Measurements from ENCODE around the gene MRPS25.
"Not testable (repeated sequence)": the region's sequence is repeated elsewhere in the genome, so short reads cannot be mapped to it uniquely, and the experiment has no call there.

The MRPS25 gene

DNA sequence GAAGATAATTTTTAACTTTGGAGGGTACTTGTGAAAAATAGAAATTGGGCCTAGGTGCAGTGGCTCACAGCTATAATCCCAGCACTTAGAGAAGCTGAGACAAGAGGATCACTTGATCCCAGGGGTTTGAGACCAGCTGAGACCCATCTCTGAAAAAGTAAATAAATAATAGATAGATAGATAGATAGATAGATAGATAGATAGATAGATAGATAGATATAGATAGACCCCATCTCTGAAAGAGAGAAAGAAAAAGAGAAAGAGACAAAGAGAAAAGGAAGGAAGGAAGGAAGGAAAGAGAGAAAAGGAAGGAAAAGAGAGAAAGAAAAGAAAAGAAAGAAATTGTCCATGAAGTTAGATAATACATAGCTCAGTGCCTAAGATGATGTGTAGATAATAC, 35.5 kb downstream of the MRPS25 start:
- Histone ChIP-seq H3K9me3 (ENCODE audit: control insufficient read depth, low read length) (no peaks in the 10 kb centered on the region), H3K36me3 (ENCODE audit: control insufficient read depth, insufficient read depth, low read length) (peaks cover 41% of the 10 kb centered on the region), H3K4me3 (ENCODE audit: insufficient read depth, low read depth, low read length) (no peak overlapping the region), H3K27ac (ENCODE audit: insufficient read depth, low read depth, low read length, poor library complexity, severe bottlenecking) (no peak overlapping the region), H3K4me1 (ENCODE audit: control insufficient read depth, insufficient read depth, low read length) (no peaks in the 10 kb centered on the region), H3K27me3 (ENCODE audit: control insufficient read depth, insufficient read depth, low read length, poor library complexity, severe bottlenecking) (no peaks in the 10 kb centered on the region)

GRCh38 chr3:15023719-15024118, 41.4 kb downstream of the MRPS25 start:
- H3K27ac ChIP-seq (ENCODE audit: insufficient read depth, low read depth, low read length, poor library complexity, severe bottlenecking), result no peak overlapping the region
- no peaks in the 10 kb centered on the region for H3K4me1 ChIP-seq (ENCODE audit: control insufficient read depth, insufficient read depth, low read length)
- H3K36me3 ChIP-seq (ENCODE audit: control insufficient read depth, insufficient read depth, low read length), result peaks cover 64% of the 10 kb centered on the region
- H3K4me3 ChIP-seq (ENCODE audit: insufficient read depth, low read depth, low read length), result no peak overlapping the region
- 94 to 100% methylated on average over 2 of the region's 2 CpGs for WGBS, 2 experiments
- no peaks in the 10 kb centered on the region for H3K27me3 ChIP-seq (ENCODE audit: control insufficient read depth, insufficient read depth, low read length, poor library complexity, severe bottlenecking)
- no peaks in the 10 kb centered on the region for H3K9me3 ChIP-seq (ENCODE audit: control insufficient read depth, low read length)

- H3K27me3 ChIP-seq (ENCODE audit: control insufficient read depth, insufficient read depth, low read length, poor library complexity, severe bottlenecking), result no peaks in the 10 kb centered on the region
- no peaks in the 10 kb centered on the region for H3K9me3 ChIP-seq (ENCODE audit: control insufficient read depth, low read length)
- no peak overlapping the region for H3K4me3 ChIP-seq (ENCODE audit: insufficient read depth, low read depth, low read length)
- 93% methylated on average over 5 of the region's 5 CpGs for WGBS, 2 experiments
- no peaks in the 10 kb centered on the region for H3K4me1 ChIP-seq (ENCODE audit: control insufficient read depth, insufficient read depth, low read length)
- no peak overlapping the region for H3K27ac ChIP-seq (ENCODE audit: insufficient read depth, low read depth, low read length, poor library complexity, severe bottlenecking)
- H3K36me3 ChIP-seq (ENCODE audit: control insufficient read depth, insufficient read depth, low read length), result peaks cover 60% of the 10 kb centered on the region
Measured at GRCh38 chr3:15023249-15023648, 41.9 kb downstream of the MRPS25 start.

GRCh38 chr3:15017191-15017590, 47.9 kb downstream of the MRPS25 start:
- 88 to 94% methylated on average over 2 of the region's 2 CpGs for WGBS, 2 experiments
- H3K9me3 ChIP-seq (ENCODE audit: control insufficient read depth, low read length), result no peaks in the 10 kb centered on the region
- no peak overlapping the region for H3K27ac ChIP-seq (ENCODE audit: insufficient read depth, low read depth, low read length, poor library complexity, severe bottlenecking)
- no peak overlapping the region for H3K4me3 ChIP-seq (ENCODE audit: insufficient read depth, low read depth, low read length)
- H3K27me3 ChIP-seq (ENCODE audit: control insufficient read depth, insufficient read depth, low read length, poor library complexity, severe bottlenecking), result no peaks in the 10 kb centered on the region
- peaks cover 49% of the 10 kb centered on the region for H3K36me3 ChIP-seq (ENCODE audit: control insufficient read depth, insufficient read depth, low read length)
- H3K4me1 ChIP-seq (ENCODE audit: control insufficient read depth, insufficient read depth, low read length), result no peaks in the 10 kb centered on the region

DNA sequence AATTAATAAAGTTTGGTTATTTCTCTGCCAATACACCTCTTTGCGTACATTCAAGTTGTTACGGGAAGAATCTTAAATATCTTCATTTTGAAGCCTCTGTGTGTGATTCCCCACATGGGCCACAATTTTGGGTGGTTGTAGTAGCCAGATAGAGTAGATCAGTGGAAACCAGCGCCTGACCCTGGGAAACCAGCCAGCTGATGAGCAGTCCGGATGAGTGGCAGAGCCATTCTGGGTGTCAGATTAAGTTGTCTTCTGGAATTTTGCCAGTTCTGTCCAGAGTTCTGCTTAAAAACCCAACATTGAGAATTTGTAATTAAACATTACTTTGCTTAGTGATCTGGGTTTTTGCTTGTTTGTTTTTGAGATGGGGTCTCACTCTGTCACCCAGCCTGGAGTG, 49.7 kb downstream of the MRPS25 start:
- no peaks in the 10 kb centered on the region for H3K9me3 ChIP-seq (ENCODE audit: control insufficient read depth, low read length)
- WGBS, 2 experiments, result 95 to 98% methylated on average over 4 of the region's 4 CpGs
- H3K36me3 ChIP-seq (ENCODE audit: control insufficient read depth, insufficient read depth, low read length), result peaks cover 36% of the 10 kb centered on the region
- H3K27me3 ChIP-seq (ENCODE audit: control insufficient read depth, insufficient read depth, low read length, poor library complexity, severe bottlenecking), result no peaks in the 10 kb centered on the region
- no peaks in the 10 kb centered on the region for H3K4me1 ChIP-seq (ENCODE audit: control insufficient read depth, insufficient read depth, low read length)
- no peak overlapping the region for H3K27ac ChIP-seq (ENCODE audit: insufficient read depth, low read depth, low read length, poor library complexity, severe bottlenecking)
- no peak overlapping the region for H3K4me3 ChIP-seq (ENCODE audit: insufficient read depth, low read depth, low read length)

DNA sequence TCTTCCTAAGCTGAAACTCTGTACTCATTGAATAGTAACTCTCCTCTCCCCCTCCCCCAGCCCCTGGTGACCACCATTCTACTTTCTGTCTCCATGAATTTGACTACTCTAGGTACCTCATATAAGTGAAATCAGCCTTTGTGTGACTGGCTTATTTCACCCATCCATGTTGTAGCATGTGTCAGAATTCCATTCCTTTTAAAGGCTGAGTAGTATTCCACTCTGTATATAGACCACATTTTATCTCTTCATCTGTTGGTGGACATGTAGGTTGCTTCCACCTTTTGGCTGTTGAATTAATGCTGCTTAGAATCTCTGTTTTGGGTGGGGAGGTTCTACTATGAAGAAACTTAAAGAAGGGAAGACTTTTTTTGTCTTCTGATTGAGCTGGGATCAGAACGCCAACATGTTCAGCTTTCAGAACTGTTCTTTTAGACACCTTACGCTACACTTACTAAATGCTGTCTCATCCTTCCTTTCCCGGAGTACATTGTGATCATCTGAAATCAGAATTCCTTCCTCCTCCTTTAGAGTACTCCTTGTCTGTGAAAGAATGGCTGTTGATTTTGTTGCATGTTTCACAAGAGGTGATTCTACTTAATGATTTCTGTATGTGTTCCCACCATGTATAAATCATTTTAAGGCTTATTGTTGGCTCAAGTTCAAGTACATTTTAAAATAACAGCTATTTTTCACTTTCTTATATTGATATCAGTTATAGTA, 50.3 kb downstream of the MRPS25 start:
- Histone ChIP-seq H3K27me3 (ENCODE audit: control insufficient read depth, insufficient read depth, low read length, poor library complexity, severe bottlenecking) (no peaks in the 10 kb centered on the region), H3K9me3 (ENCODE audit: control insufficient read depth, low read length) (no peaks in the 10 kb centered on the region), H3K4me1 (ENCODE audit: control insufficient read depth, insufficient read depth, low read length) (no peaks in the 10 kb centered on the region), H3K27ac (ENCODE audit: insufficient read depth, low read depth, low read length, poor library complexity, severe bottlenecking) (no peak overlapping the region), H3K36me3 (ENCODE audit: control insufficient read depth, insufficient read depth, low read length) (peaks cover 31% of the 10 kb centered on the region), H3K4me3 (ENCODE audit: insufficient read depth, low read depth, low read length) (no peak overlapping the region)
- 93 to 97% methylated on average over 3 of the region's 3 CpGs for WGBS, 2 experiments

- 95 to 98% methylated on average over 5 of the region's 5 CpGs for WGBS, 2 experiments
- Histone ChIP-seq H3K27me3 (ENCODE audit: control insufficient read depth, insufficient read depth, low read length, poor library complexity, severe bottlenecking) (no peaks in the 10 kb centered on the region), H3K36me3 (ENCODE audit: control insufficient read depth, insufficient read depth, low read length) (peaks cover 14% of the 10 kb centered on the region), H3K27ac (ENCODE audit: insufficient read depth, low read depth, low read length, poor library complexity, severe bottlenecking) (no peak overlapping the region), H3K9me3 (ENCODE audit: control insufficient read depth, low read length) (no peaks in the 10 kb centered on the region), H3K4me1 (ENCODE audit: control insufficient read depth, insufficient read depth, low read length) (no peaks in the 10 kb centered on the region), H3K4me3 (ENCODE audit: insufficient read depth, low read depth, low read length) (no peak overlapping the region)
Measured at GRCh38 chr3:15011174-15011573, 53.9 kb downstream of the MRPS25 start.

- 94 to 100% methylated on average over 1 of the region's 1 CpG for WGBS, 2 experiments
- Histone ChIP-seq H3K9me3 (ENCODE audit: control insufficient read depth, low read length) (no peaks in the 10 kb centered on the region), H3K4me3 (ENCODE audit: insufficient read depth, low read depth, low read length) (no peak overlapping the region), H3K4me1 (ENCODE audit: control insufficient read depth, insufficient read depth, low read length) (no peaks in the 10 kb centered on the region), H3K27ac (ENCODE audit: insufficient read depth, low read depth, low read length, poor library complexity, severe bottlenecking) (no peak overlapping the region), H3K27me3 (ENCODE audit: control insufficient read depth, insufficient read depth, low read length, poor library complexity, severe bottlenecking) (no peaks in the 10 kb centered on the region), H3K36me3 (ENCODE audit: control insufficient read depth, insufficient read depth, low read length) (peaks cover 14% of the 10 kb centered on the region)
Measured at GRCh38 chr3:15010664-15011063, 54.5 kb downstream of the MRPS25 start.

DNA sequence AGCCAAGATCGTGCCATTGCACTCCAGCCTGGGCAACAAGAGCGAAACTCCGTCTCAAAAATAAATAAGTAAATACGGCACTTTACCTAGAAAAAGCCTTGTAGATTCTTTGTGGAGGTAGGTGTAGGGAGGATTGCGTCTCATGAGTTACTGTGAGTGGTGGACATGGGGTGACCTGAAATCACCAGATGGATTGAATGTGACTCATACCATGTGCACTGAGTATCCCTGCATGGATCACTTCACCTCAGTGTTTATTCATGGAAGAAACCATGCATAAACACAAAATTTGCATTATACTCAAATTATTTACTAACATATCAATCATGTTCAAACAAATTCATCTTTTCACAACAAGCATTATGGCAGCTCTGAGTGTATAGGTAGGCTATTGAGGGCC, 55.9 kb downstream of the MRPS25 start:
- peaks cover 15% of the 10 kb centered on the region for H3K36me3 ChIP-seq (ENCODE audit: control insufficient read depth, insufficient read depth, low read length)
- H3K4me3 ChIP-seq (ENCODE audit: insufficient read depth, low read depth, low read length), result no peak overlapping the region
- no peaks in the 10 kb centered on the region for H3K27me3 ChIP-seq (ENCODE audit: control insufficient read depth, insufficient read depth, low read length, poor library complexity, severe bottlenecking)
- no peaks in the 10 kb centered on the region for H3K9me3 ChIP-seq (ENCODE audit: control insufficient read depth, low read length)
- no peaks in the 10 kb centered on the region for H3K4me1 ChIP-seq (ENCODE audit: control insufficient read depth, insufficient read depth, low read length)
- H3K27ac ChIP-seq (ENCODE audit: insufficient read depth, low read depth, low read length, poor library complexity, severe bottlenecking), result no peak overlapping the region
- 95 to 98% methylated on average over 5 of the region's 5 CpGs for WGBS, 2 experiments

GRCh38 chr3:15007681-15008141, 57.4 kb downstream of the MRPS25 start:
- H3K4me1 ChIP-seq (ENCODE audit: control insufficient read depth, insufficient read depth, low read length), result no peaks in the 10 kb centered on the region
- 96 to 99% methylated on average over 4 of the region's 4 CpGs for WGBS, 2 experiments

GRCh38 chr3:14999182-14999581, 65.9 kb downstream of the MRPS25 start:
- not testable (repeated sequence) for H3K27me3 ChIP-seq (ENCODE audit: control insufficient read depth, insufficient read depth, low read length, poor library complexity, severe bottlenecking); H3K4me1 ChIP-seq (ENCODE audit: control insufficient read depth, insufficient read depth, low read length); H3K4me3 ChIP-seq (ENCODE audit: insufficient read depth, low read depth, low read length); H3K9me3 ChIP-seq (ENCODE audit: control insufficient read depth, low read length); H3K27ac ChIP-seq (ENCODE audit: insufficient read depth, low read depth, low read length, poor library complexity, severe bottlenecking)
- 84 to 98% methylated on average over 6 of the region's 6 CpGs for WGBS, 2 experiments
- peaks cover 14% of the 10 kb centered on the region for H3K36me3 ChIP-seq (ENCODE audit: control insufficient read depth, insufficient read depth, low read length)

More at GRCh38 chr3:15007681-15008141, 57.4 kb downstream of the MRPS25 start:
- no peak overlapping the region for H3K4me3 ChIP-seq (ENCODE audit: insufficient read depth, low read depth, low read length)
- H3K36me3 ChIP-seq (ENCODE audit: control insufficient read depth, insufficient read depth, low read length), result peaks cover 6% of the 10 kb centered on the region
- H3K27ac ChIP-seq (ENCODE audit: insufficient read depth, low read depth, low read length, poor library complexity, severe bottlenecking), result peak overlapping the region; percentile 23
- H3K9me3 ChIP-seq (ENCODE audit: control insufficient read depth, low read length), result no peaks in the 10 kb centered on the region
- H3K27me3 ChIP-seq (ENCODE audit: control insufficient read depth, insufficient read depth, low read length, poor library complexity, severe bottlenecking), result no peaks in the 10 kb centered on the region
